ENCODE data around the gene BCL2. TPM values are rescaled to one million over a fixed set of nuclear protein-coding genes. Genes with fewer than 3 reads are reported as not detected.

BCL2 gene
- total RNA-seq, 8 experiments from 2014 or later: 0.97 to 29.2 (median 5.8) TPM

DNA sequence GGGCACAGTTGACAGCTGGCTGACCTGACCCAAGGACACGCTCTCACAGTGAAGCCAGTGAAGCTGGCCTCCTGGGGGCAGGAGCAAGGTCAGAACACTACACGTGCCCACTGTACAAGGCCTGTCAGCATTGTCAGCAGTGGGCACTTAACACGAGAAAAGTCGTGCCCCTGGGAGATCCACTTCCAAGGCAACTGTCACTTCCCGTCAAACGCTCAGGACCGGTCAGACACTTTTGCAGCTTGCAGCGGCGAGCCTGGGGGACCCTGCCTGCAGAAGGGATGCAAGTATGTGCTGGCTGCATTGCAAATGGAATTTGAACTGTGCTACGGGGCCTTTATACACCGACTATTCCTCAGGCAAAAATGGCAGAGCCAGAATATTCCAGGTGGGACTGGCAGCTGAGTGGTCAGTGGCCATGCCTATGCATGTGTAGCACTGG, 176.2 kb downstream of the BCL2 start:
- H3K4me1 ChIP-seq (replicated peaks in 1 of 2): peaks cover 7 to 15% of the 10 kb centered on the region in 2 donors
- peak overlapping the region in 1 of 2 donors; percentile 33 for H3K27ac ChIP-seq
- no peak overlapping the region for H3K4me3 ChIP-seq
- in situ Hi-C loops (cut with MboI; ENCODE audit: low pct_unique_long_range_greater_than_20kb in 2 of 9, low sequenced_read_pairs in 9 of 9, unreplicated experiment in 9 of 9): loop anchor here in 3 of 9 experiments (25.0 kb wide), 2 partner anchors 169 to 294 kb away; partner anchors contain the start of gene BCL2 (in 3 of the 3)
- WGBS, 10 experiments: 33 to 89% (median 53%) methylated on average over 2 to 6 of the region's 11 CpGs; no CpG with 5 or more reads in 4 of the 10 experiments
- peak in 5 of 8 experiments; percentile 46 to 73 (median 63) for ATAC-seq (replicated peaks in 6 of 8)

DNA sequence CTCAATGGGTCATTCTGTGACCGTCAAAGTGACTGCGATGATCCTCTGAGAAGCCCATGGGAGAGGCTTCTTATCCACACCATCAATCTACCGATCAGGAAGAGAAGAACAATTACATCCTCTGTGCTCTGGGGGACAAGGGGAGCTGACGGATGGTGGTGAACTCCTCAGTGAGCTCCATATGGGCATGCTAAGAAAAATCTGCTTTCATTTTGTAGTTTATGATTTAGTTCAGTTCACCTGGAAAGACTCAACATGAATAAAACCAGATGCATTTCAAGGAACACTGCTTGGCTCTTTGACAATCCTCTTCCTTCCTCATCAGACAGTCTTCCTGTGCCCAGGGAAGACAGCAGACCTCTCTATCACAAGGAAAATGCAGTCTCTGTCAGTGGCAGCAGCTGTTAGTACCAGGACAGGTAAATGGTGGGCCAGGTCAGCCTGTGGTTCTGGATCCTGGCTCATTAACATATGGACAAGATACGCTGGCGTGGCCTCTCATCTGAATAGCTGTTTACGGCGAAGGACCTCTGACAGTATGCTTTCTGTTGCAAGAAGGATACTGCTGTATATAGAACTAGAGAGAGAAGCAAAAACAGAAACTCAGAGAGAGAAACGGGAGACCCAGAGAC, 176.9 kb downstream of the BCL2 start:
- WGBS, 10 experiments: 67 to 100% (median 81%) methylated on average over 1 to 9 of the region's 9 CpGs; no CpG with 5 or more reads in 1 of the 10 experiments
- peak in 3 of 8 experiments; percentile 8 to 21 (median 18) for ATAC-seq (replicated peaks in 6 of 8)
- Histone ChIP-seq H3K27ac (peak overlapping the region in 1 of 2 donors; percentile 25), H3K4me3 (no peak overlapping the region), H3K4me1 (replicated peaks in 1 of 2) (peaks cover 7 to 15% of the 10 kb centered on the region in 2 donors)
- in situ Hi-C loops (cut with MboI; ENCODE audit: low pct_unique_long_range_greater_than_20kb in 2 of 9, low sequenced_read_pairs in 9 of 9, unreplicated experiment in 9 of 9): loop anchor here in 3 of 9 experiments (25.0 kb wide), 2 partner anchors 170 to 295 kb away; partner anchors contain the start of gene BCL2 (in 3 of the 3)

DNA sequence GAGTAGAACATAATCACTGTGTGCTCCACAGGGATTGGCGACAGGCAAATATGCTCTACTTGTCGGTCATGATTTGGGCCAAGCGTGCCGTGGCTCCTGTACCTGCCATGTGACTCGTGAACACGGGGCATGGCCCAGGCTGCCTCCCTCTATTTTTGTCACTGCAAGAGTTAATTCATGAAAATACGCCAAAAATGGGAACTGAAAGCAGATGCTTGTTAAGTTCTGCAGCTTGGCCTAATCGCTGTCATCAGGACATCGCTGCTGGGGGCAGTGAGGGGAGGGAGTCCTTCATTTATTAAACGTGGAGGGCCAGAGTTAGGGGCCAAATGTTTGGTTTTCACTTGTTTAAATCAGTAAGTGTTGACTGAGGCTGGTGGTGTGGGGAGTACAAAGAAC, 177.8 kb downstream of the BCL2 start:
- 14 to 100% (median 72%) methylated on average over 1 to 10 of the region's 10 CpGs; no CpG with 5 or more reads in 2 of the 10 experiments for WGBS, 10 experiments
- ATAC-seq (replicated peaks in 6 of 8): no peak
- in situ Hi-C loops (cut with MboI; ENCODE audit: low pct_unique_long_range_greater_than_20kb in 2 of 9, low sequenced_read_pairs in 9 of 9, unreplicated experiment in 9 of 9): loop anchor here in 3 of 9 experiments (25.0 kb wide), 2 partner anchors 171 to 296 kb away; partner anchors contain the start of gene BCL2 (in 3 of the 3)
- Histone ChIP-seq H3K4me1 (replicated peaks in 1 of 2) (peaks cover 7 to 15% of the 10 kb centered on the region in 2 donors), H3K27ac (no peak overlapping the region), H3K4me3 (no peak overlapping the region)

DNA sequence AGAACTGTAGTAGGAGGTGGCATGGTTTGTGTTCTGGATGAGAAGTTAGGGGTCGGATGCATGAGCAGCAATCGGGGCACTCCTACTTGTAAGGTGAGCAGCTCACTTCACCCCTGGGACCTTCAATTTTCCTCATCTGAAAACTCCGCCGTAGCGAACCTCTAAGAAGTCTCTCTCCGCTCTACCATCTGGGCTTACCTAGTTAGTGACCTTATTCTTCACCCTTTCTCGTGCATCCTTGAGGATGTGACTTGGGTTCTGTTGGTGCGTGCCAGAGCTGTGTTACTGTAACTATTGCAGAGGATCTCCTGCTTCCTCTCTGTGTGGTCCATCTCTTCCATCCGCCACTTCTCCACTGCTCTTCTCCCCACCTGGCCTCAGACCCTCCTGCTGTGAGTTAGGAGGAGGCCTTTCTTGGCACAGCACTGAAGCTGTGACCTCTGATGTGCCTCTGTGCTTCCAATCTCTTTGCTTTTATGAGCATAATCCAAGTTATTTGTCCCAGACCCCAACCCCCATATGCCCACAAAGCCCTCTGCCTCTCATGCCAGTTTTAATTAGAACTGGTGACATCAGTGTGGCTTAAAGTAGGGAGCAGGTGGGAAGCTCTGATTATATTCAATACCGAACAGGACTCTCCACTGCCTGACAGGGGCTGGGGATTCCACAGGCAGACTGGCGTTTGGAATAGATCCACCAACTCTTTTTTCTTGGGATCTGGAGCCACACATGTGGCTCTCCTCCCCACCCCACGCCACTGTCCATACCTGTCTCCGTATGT, 178.4 kb downstream of the BCL2 start:
- H3K4me3 ChIP-seq: no peak overlapping the region
- peaks cover 7 to 15% of the 10 kb centered on the region in 2 donors for H3K4me1 ChIP-seq (replicated peaks in 1 of 2)
- ATAC-seq (replicated peaks in 6 of 8): no peak
- in situ Hi-C loops (cut with MboI; ENCODE audit: low pct_unique_long_range_greater_than_20kb in 2 of 9, low sequenced_read_pairs in 9 of 9, unreplicated experiment in 9 of 9): loop anchor here in 3 of 9 experiments (25.0 kb wide), 2 partner anchors 171 to 296 kb away; partner anchors contain the start of gene BCL2 (in 3 of the 3)
- no peak overlapping the region for H3K27ac ChIP-seq
- 75 to 100% (median 90%) methylated on average over 2 to 9 of the region's 13 CpGs; no CpG with 5 or more reads in 2 of the 10 experiments for WGBS, 10 experiments

DNA sequence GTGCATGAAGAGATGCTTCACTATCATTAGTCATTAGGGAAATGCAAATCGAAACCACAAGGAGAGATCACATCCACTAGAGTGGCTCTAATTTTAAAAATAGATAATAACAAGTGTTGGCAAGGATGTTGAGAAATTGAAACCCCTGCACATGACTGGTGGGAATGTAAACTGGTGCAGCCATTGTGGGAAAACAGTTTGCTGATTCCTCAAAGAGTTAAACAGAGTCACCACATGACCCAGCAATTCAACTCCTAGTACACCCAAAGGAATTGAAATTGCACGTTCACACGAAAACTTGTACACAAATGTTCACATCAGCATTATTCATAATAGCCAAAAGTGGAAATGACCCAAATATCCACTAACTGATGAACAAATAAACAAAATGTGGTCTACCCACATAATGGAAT, 179.5 kb downstream of the BCL2 start:
- in situ Hi-C loops (cut with MboI; ENCODE audit: low pct_unique_long_range_greater_than_20kb in 2 of 9, low sequenced_read_pairs in 9 of 9, unreplicated experiment in 9 of 9): loop anchor here in 3 of 9 experiments (25.0 kb wide), 2 partner anchors 172 to 297 kb away; partner anchors contain the start of gene BCL2 (in 3 of the 3)
- Histone ChIP-seq H3K27ac (no peak overlapping the region), H3K4me1 (replicated peaks in 1 of 2) (peaks cover 7 to 15% of the 10 kb centered on the region in 2 donors), H3K4me3 (no peak overlapping the region)
- no peak for ATAC-seq (replicated peaks in 6 of 8)
- WGBS, 10 experiments: 29 to 100% (median 79%) methylated on average over 1 to 3 of the region's 3 CpGs; no CpG with 5 or more reads in 2 of the 10 experiments

DNA sequence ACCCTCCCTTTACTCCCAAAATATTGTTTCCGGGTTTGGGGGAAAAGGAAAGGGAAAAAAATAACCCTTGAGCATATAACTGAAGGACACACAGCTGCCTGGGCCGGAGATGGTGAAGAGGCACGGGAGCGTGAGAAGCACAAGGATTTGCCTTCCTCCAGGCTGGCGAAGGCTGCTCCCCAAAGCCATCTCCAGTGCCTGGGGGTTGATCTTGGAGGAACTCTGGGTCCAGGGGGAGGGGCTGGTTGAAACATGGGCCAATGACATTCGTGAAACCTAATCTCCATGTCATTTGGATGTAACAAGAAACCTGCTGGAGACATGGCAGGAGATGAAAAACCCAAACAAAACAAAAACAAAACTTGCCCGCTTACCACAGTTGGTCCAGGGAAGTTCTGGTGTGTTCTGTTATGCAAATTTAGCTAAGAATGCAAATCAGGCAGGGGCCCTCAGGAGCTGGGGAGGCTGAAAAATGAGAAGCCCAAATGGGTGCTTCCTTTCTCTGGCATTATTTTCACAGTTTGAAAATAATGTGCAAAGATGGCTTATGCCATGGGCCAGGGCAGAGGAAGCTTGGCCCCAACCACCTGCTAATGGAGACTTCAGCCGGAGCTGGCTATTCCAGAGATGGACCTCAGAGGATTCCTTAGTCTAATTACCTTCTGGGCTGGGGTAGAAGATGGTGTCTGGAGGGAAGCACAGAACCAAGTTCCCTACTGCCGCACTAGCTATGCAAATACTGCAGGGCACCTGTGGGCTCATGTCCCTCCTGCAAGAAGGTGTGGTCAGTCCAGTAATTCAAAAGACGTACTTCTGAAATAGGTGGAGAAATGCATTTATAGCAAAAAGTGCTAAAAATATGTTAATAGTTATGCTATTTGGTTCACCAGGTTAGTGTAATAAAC, 180.9 kb downstream of the BCL2 start:
- Histone ChIP-seq H3K4me1 (replicated peaks in 1 of 2) (peaks cover 6 to 13% of the 10 kb centered on the region in 2 donors), H3K4me3 (no peak overlapping the region), H3K27ac (no peak overlapping the region)
- in situ Hi-C loops (cut with MboI; ENCODE audit: low pct_unique_long_range_greater_than_20kb in 2 of 9, low sequenced_read_pairs in 9 of 9, unreplicated experiment in 9 of 9): loop anchor here in 4 of 9 experiments (10.0 to 25.0 kb wide), 3 partner anchors 174 to 299 kb away; partner anchors contain the start of gene BCL2 (in 4 of the 4)
- ATAC-seq (replicated peaks in 6 of 8): peak in 3 of 8 experiments; percentile 87 to 97 (median 96)
- 0 to 95% (median 67%) methylated on average over 1 to 9 of the region's 10 CpGs; no CpG with 5 or more reads in 1 of the 10 experiments for WGBS, 10 experiments

DNA sequence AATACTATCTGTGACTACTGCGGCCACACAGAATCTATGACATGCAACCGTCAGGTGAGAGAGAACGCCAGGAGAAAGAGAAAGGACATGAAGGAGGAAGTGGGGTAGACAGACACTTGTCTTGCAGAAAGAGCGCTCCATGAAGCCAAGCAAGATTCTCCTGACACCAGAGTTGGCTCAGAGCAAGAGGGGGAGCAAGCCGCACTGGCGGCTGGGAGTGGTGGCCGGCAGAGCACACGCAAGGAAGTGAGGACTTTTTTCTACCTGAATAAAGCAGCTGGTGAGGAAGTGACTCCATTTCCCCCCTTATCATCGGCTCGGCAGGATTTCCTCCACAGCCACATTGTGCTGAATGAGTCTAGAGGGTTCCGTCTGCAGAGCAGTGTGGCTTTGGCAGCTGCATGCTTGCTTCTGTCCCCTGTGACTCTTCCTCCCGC, 181.6 kb downstream of the BCL2 start:
- in situ Hi-C loops (cut with MboI; ENCODE audit: low pct_unique_long_range_greater_than_20kb in 2 of 9, low sequenced_read_pairs in 9 of 9, unreplicated experiment in 9 of 9): loop anchor here in 4 of 9 experiments (10.0 to 25.0 kb wide), 3 partner anchors 174 to 299 kb away; partner anchors contain the start of gene BCL2 (in 4 of the 4)
- 0 to 100% (median 78%) methylated on average over 1 to 11 of the region's 12 CpGs; no CpG with 5 or more reads in 1 of the 10 experiments for WGBS, 10 experiments
- peak in 3 of 8 experiments; percentile 54 to 71 (median 66) for ATAC-seq (replicated peaks in 6 of 8)
- Histone ChIP-seq H3K4me1 (replicated peaks in 1 of 2) (peaks cover 0 to 6% of the 10 kb centered on the region in 2 donors), H3K4me3 (no peak overlapping the region), H3K27ac (no peak overlapping the region)

DNA sequence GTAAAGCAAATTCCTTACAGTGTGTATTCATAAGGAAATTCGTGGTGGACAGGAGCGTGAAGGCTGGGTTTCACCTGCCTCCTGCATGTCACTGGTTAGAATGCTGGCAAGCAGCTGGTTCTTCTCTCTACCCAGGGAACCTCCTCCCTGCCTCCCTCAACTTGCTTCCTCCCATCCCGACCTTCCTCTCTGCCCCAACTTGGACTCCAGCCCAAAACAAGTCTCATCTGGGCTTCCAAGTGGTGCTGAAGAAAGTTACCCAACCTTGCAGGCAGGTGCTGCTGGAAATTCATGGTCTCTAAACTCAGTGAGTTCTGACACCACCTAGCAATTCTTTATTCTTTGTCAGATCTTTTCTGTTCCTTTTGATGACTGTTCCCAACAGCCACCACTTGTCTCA, 184.5 kb downstream of the BCL2 start:
- H3K4me3 ChIP-seq: no peak overlapping the region
- ATAC-seq (replicated peaks in 6 of 8): no peak
- 17 to 83% (median 60%) methylated on average over 1 to 3 of the region's 3 CpGs; no CpG with 5 or more reads in 3 of the 10 experiments for WGBS, 10 experiments
- in situ Hi-C loops (cut with MboI; ENCODE audit: low pct_unique_long_range_greater_than_20kb in 2 of 9, low sequenced_read_pairs in 9 of 9, unreplicated experiment in 9 of 9): loop anchor here in 4 of 9 experiments (10.0 to 25.0 kb wide), 3 partner anchors 177 to 302 kb away; partner anchors contain the start of gene BCL2 (in 4 of the 4)
- peaks cover 0 to 8% of the 10 kb centered on the region in 2 donors for H3K4me1 ChIP-seq (replicated peaks in 1 of 2)
- H3K27ac ChIP-seq: no peak overlapping the region

DNA sequence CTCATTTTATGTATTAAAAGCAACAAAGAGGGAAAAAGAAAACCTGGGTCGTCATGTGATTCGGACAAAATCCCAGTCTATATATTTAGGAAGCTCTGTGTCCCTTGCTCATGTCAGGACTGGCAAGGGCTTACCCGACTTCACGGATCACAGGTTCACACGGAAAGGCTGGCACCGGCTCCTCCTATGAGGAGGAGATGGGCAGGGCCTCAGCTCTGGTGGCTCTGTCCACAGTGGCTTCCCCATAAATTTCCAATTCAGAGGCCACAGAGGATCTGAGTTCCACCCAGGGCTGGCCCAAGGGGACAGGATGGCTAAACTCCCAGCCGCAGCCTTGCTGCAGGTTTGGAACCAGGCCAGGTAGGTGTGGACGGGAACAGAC, 186.8 kb downstream of the BCL2 start:
- peak in 1 of 8 experiments; percentile 18 for ATAC-seq (replicated peaks in 6 of 8)
- in situ Hi-C loops (cut with MboI; ENCODE audit: low pct_unique_long_range_greater_than_20kb in 2 of 9, low sequenced_read_pairs in 9 of 9, unreplicated experiment in 9 of 9): loop anchor here in 4 of 9 experiments (10.0 to 25.0 kb wide), 3 partner anchors 179 to 304 kb away; partner anchors contain the start of gene BCL2 (in 4 of the 4)
- Histone ChIP-seq H3K4me3 (no peak overlapping the region), H3K4me1 (replicated peaks in 1 of 2) (peaks cover 0 to 8% of the 10 kb centered on the region in 2 donors), H3K27ac (no peak overlapping the region)
- WGBS, 10 experiments: 13 to 100% (median 90%) methylated on average over 2 to 7 of the region's 8 CpGs; no CpG with 5 or more reads in 1 of the 10 experiments

DNA sequence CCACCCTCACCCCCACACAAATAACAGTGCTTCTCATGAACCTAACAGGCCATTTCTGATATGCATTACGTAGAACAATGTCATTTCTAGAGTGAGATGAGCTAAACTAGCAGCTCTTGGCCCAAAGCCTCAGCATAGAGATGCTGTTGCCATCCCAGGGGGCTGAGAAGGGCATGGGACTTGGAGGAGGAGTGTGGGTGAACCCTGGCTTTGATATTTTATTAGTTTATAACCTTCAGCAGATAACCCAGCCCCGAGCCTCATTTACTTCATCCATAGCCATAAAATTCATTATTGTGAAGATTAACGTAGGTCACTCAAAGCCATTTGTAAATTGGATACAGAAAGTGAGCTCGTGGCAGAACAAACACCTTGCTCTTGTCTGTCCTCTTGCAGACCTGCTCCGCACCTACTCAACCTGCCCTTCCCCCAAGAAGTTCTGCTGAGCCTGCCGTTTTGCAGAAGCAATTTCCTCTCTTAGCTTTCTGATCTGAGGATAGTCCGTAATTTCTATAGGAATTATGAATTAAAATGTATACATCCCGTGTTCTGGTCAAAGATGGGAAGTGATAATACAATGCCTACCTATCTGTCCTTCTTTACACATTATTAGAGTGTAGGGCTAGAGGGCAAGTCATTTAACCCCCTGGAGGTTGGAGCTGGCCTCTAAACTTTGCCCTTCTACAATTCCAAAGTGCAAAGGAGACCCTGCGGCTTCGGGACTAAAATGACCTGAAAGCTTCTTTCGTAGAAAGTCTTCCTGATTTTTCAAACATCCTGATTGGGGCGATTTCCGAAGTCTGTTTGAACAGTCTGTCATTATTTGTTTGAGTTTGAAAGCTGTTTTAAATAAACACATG, 187.4 kb downstream of the BCL2 start:
- peaks cover 0 to 8% of the 10 kb centered on the region in 2 donors for H3K4me1 ChIP-seq (replicated peaks in 1 of 2)
- 44 to 91% (median 80%) methylated on average over 3 to 10 of the region's 13 CpGs for WGBS, 10 experiments
- in situ Hi-C loops (cut with MboI; ENCODE audit: low pct_unique_long_range_greater_than_20kb in 2 of 9, low sequenced_read_pairs in 9 of 9, unreplicated experiment in 9 of 9): loop anchor here in 4 of 9 experiments (10.0 to 25.0 kb wide), 3 partner anchors 180 to 305 kb away; partner anchors contain the start of gene BCL2 (in 4 of the 4)
- H3K4me3 ChIP-seq: no peak overlapping the region
- ATAC-seq (replicated peaks in 6 of 8): no peak
- H3K27ac ChIP-seq: no peak overlapping the region
